ENCODE measurements around the gene RNF11.

The RNF11 gene

DNA sequence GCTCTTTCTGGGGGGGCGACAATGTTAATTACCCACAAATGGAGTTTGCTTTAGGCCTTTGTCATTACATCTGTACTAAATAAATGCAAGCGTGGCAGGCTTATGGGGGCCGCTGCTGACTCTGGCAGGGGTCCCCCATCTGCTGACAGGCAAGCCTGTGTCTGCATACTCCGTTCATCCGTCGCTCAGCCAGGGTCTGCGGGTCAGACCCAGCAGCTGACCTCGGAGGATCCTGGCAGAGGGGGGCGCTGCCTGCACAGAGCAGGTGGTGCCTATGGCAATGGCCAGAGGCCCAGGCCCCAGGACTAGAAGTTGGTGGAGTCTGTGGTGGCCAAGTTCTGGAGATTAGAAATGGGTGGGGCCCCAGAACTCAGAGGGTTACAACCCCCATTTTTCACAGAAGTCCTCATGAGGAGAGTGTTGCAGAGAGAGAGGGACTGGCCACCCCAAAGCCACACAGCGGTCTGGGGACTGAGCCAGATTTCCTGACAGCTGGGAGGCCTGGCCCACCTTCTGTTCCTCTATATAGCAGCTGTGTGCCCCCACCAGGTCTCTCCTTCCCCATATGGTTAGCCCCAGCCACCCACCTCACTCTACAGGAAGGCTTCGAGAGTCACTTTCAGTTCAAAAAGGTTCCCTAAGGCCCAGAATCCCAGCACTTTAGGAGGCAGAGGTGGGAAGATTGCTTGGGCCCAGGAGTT, 63.3 kb downstream of the RNF11 start:
- no peak for DNase-seq

DNA sequence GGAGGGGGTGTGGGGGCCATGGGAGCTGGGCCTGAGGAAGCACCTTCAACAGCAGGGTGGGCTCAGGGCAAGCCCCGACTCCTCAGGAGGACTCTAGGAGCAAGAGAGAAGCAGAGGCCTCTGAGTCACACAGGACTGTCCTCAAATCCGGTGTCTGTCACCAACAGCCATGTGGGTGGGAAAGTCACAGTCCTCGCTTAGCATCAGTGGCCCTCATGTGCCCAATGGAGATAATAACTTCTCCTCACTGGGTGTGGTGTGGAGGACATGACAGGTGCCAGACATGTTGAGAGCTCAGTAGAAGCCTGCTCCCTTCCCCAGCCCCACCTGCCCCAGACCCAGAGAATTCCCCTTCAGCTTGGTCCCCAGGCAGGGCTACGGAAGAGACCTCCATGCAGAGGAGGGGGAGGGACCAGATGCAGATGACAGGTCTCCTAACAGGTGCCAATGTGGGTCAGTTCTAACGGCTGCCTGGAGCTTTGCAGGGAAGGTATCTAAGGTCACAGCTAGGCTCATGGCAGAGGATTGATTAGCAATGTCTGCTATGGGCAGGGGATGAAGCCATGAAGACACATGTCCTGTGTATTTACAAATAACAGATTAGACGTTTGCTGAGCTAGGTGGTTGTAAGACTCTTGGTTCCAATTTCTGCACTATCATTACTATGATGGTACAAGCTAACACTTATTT, 64.1 kb downstream of the RNF11 start:
- no peak for DNase-seq

DNA sequence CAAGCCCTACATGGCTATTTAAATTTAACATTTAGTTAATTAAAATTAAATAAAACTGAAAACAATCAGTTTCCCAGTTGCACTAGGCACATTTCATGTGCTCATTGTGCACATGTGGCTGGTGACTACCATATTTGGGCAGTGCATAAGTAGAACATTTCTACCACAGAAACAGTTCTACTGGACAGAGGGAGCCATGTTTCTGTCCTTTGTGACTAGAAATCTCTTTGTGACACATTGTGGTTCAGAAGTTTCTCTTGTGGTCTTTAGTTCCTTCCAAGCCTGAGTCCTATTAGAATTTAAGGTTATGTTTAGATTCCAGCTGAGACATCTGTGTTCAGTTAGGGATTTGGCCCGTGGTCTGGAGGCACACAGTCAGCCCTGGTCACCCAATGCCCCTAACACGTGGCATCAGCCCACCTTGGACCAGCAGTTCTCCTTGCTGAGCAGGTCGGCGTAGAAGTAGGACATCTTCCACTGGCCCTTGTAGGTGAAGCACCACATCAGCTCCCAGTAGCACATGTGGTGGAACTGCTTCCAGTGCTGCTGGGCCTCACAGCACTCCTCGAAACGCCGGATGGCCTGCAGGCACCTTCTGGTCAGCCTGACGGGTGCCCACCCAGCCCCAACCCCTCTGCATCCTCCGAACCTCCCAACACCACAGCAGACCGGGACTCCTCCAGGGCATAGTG, 65.2 kb downstream of the RNF11 start:
- DNase-seq, result no peak

DNA sequence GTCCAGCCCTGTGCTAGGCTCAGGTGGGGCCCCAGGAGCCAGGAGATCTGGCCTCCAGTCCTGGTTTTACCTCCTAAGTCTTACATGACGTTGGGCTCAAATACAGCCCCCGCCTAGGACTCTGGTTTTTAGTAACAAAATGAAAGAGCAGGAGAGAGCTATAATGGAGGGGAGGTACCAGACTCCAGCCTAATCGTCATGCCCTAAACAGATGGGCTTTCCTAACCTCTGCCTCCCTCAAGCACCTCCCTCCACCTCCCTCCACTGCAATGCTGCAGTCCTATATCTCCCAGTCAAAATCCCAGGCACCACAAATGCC, 65.7 kb downstream of the RNF11 start:
- DNase-seq, result no peak

DNA sequence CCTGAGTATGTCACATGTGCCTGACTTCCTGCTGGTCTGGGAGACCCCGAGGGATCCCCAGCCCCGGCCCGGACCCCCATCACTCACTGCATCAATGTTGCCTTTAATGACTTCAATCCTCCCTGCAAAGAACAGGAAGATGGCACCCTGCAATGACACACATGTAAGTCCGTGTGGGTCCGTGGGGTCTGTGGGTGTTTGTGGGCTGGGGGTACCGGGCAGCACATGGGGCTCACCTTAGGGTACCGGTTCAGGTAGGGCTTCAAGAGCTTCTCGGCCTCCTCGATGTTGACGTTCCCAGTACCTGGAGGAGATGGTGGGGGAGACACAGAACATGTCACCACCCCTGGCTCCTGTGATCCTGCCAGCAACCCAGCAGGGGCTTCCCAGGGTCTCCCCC, 66.2 kb downstream of the RNF11 start:
- DNase-seq, result no peak

DNA sequence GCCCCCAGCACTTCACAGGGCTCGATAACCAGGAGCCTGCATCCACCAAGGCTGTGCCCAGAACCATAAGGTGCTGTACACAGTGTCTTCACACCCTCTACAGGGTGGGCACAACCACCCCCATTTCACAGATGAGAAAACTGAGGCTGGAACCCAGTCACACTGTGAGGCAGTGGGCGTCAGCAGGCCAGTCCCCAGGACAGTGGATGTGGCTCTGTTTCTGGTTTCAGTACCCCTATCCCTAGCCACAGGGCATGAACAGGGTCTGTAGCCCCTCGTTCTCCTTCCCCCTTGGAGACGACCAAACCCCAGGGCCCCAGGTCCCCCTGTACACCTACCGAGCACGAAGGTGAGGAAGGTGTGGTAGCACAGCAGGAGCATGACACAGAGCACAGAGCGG, 66.7 kb downstream of the RNF11 start:
- DNase-seq, result no peak

DNA sequence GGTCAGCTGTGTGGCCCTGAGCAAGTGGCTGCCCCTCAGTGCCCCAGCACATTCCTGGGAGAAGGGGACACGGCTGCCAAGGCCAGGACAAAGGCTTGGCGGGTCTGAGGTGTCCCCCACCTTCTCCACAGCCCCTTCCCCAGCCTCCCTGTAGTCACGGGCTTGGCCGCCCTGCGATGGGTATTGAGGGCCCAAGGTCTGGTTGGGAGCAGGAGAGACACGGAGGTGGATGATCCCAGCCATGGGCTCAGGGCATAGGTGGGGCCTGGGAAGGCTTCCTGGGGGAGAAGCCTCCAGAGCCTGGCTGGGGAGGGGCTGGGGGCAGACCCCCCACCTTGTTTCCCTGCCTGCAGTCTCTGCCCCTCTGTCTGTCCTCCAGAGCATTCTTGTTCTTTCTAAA, 67.2 kb downstream of the RNF11 start:
- DNase-seq, result no peak

DNA sequence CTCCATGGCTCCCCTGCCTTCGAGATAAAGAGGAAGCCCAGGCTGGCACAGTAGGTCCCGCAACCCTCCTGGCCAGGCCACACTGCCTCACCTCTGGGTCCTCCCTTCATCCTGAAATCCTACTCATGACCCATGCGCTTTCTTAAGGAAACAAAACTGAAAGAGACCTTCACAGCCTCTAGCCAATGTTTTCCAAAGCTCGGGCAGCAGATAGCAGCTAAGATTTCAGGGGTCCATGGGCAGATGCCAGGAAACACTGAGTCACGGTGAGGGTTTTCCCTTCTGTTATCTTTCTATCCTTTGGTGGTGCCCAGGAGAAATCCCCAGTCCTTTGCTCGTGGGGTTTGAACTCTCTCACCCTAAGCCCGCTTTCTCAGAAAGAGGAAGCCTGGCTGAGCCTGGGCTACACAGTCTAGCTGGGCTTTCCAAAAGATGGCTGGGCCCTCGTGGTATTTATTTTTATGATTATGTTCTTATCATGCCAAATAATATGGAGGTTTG, 67.7 kb downstream of the RNF11 start:
- DNase-seq, result no peak

DNA sequence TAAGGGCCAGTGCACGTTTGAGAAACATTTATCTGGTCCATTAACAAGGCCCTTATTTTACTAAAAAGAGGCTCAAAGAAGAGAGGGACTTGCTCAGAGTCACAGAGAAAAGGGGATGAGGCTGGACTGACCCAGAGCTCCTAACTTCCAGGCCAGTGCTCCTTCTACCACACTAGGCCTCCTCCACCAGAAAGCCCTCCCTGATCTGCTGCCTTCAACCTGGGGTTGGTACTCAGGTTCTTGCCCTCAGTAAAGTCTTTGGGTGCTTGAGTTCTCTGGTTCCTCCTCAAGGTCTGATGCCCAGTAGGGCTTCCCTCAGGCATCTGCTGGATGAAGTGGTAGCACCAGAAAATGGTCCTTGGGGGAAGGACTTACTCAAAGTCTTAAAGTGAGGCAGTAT, 68.3 kb downstream of the RNF11 start:
- DNase-seq, result no peak

DNA sequence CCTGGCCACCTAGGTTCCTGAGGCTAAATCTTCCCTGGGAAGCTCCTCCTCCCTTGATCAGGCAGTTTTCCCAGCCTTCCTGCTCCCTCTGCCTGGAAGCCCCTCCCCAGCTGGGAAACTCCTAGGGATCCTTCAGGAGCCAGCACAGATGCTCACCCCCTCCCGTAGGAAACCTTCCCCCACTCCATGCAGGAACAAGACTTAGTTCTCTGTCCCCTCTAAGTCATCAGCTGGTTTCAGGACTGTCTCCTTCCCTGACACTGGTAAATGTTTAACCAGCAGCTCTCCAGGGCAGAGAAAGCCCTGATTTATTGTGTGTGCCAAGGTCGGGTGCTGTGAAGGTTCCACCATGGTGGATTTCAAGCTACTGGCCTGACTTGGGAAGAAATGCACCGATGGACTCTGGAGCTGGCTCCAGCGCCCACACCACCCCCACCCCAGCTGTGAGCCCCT, 69.3 kb downstream of the RNF11 start:
- DNase-seq, result no peak

DNA sequence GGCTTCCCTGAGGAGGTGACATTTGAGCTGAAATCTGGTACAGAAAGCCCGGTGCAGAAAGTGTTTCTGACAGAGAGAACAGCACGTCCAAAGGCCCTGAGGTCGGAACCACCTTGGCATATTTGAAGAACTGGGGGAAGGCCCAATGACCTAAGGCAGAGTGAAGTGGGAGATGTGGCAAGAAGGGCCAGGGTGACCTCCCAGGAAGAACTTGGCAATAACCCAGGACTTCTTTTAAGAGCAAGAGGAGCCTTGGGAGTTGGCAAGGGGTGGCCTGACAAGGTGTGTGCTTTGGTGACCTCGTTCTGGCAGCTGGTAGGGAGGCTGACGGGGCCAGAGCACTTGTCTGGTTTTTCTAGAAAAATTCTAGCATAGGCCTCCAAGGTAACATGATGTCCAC, 70.9 kb downstream of the RNF11 start:
- no peak for DNase-seq

DNA sequence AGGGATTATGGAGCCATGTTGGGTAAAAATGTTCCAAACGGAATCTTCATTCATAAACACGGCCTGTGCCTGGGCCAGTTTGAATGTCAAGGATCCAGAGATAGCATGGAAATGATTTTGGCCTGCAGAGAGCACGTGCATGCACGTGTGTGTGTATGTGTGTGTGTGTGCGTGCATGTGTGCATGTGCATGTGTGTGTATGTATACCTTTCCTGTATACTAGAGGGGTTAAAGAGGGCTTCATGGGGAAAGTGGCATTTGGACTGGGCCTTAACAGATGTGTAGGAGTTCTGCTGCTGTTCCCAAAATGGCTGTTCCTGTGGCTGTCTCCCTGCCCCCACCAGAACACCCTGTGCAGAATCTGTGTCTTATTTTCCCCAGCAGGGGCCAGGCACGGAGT, 72.6 kb downstream of the RNF11 start:
- DNase-seq, result no peak

DNA sequence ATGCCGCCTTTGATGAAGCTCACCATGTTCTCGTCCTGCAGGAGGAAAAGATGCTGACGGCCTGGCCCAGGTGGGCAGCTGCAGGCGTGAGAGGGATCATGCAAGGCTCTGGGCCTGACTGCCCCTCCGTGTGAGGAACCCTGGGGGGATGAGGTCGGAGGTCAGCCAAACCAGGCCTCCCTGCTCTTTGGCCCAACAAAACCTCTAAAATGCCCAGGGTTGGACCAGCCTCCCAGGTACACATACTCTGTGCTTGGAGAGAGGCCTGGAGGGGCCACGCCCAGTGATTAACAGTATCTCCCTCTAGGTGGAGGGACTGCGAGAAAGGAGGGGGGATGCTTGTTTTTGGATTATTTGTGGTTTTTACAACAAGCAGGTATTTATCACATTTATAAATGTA, 73.2 kb downstream of the RNF11 start:
- no peak for DNase-seq

DNA sequence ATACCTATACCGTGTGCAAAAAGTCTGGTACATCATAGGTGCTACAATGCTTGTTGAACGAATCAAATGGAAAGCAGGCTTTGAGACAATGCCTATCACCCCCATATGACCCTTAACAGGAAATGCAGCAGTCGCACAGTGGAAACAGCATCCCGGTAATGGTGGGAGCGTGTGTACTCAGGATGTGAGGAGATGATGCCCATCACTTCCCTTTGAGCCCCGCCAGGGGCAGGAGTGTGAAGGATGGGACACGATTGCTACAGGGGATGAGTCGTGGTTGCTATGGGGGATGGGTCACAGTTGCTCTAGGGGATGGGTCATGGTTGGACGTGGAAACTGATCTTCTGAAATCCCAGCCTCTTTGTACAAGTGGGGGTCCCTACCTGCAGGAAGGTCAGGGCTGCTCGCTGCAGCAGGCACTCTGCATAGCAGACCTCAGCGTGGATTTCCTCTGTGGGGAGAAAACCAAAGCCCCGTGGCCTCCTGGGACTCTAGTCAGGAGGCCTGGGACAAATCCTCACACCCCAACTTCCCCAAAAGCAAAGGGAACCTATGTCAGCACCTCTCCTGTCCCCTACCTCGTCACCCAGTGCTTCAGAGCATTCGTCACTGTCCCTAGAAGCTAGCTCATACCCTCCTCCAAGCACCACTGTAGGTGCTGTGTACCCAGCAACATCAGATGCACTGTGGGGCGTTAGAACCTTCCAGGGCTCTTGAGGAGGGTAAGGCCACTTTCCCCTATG, 75.0 kb downstream of the RNF11 start:
- no peak for DNase-seq

DNA sequence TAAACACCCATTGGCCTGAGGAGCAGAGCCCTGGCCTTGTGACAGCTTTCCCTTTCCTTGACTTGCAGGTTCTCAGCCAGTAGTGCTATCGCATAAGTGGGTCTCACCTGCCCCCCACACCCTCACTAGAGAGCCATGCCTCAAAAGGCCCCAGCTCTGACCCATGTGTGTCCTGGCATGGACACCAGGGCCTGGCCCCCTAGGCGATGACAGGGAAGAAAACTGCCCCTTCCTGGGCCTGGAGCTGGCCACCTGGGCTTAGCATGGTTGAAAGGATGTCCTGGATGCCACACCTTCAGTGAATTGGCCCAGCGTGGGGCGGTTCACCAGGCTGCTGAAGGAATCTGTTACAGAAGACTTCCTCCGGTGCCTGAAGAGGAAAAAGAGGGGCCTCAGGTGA, 75.8 kb downstream of the RNF11 start:
- DNase-seq, result no peak

DNA sequence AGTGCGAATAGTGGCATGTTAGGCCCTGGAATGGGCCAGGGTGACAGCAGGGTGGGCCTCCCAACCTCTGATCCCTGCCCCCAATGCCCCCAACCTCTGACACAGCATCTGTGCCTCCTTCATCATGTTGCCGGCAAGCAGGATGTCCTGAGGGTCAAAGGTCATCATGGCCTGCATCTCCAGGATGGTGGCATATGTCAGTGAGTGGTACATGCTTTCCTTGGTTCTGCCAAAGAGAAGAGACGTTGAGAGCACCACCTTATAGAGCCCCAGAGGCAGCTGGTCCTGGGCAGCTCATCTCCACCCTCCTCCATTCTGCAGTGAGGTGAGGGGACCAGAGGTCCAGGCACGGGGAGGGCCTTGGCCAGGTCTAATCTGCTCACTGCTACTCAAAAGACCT, 76.6 kb downstream of the RNF11 start:
- DNase-seq, result no peak

DNA sequence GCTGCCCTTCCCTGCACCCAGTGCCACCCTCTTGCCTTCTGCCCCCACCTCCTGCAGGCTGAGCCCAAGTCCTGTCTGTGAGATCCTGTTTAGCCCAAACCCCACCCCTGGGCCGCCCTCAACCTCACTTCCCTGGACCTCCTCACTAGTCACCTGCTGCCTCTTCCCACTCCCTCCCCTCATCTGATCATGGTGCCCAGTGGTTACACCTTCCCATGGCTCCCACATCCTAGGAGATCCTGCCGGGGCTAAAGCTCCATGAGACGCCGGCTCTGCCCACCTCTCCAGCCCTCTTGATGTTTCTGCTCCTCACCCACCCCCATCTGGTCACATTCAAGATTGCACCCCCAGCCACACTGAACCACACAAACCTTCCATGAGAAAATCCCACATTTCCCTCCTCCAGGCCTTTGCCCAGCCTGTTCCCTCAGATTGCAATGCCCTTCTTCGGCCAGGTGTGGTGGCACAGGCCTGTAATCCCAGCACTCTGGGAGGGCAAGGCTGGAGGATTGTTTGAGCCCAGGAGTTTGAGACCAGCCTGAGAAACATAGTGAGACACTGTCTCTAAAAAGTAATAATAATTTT, 77.3 kb downstream of the RNF11 start:
- DNase-seq, result no peak

DNA sequence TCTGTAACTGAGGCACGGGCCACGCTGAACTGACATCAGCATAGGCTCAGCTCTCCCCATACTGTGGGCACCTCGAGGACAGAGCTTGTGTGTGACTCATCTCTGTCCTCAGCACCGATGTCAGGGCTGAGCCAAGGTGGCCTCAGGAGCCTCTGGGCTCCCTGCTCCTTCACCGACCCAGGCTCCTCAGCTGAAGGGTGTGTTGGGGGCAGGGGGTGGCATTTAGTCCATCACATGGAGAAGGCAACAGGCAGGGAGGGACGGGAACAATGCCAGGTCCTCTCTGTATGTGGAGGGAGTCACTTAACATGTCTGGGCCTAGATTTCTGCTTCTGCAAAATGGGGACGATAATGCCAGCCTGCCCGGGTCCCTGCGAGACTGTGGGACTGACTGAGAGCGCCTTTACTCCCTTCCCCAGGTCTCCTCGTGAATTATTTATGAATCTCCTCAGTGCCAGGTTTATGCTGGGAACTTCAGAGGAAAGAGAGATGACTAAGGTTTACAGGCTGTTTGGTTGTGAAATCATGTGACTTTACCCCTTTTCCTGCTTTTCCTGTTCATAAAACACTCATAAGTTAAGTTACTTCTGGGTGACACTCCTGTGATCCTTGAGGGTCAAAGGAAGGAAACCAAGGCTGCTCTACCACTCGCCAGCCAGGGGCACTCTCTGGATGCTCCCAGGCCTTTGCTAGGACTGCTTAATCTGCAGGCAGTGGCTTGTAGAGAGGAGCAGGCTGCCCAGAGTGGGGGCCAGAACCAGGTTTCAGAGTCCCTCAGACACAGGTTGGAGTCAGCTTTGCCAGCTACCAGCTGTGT, 78.1 kb downstream of the RNF11 start:
- DNase-seq, result no peak

DNA sequence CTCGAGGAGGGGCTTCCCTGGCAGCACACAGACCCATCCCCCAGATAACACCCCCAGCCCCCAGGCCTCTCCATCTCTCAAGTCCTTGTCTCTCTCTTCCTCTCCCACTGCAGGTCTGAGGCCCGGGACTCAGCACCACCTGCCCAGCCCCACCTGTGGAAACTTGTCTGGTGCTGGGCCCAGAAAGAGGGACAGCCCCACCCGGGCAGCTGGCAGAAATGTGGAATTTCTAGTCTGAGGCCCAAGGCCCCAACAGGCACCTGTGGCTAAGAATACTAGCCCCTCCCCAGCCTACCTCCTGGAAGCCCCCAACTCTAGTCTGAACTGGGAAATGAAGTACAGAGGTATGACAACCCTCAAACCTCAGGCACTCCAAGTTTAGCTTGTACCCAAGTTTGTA, 78.9 kb downstream of the RNF11 start:
- no peak for DNase-seq

DNA sequence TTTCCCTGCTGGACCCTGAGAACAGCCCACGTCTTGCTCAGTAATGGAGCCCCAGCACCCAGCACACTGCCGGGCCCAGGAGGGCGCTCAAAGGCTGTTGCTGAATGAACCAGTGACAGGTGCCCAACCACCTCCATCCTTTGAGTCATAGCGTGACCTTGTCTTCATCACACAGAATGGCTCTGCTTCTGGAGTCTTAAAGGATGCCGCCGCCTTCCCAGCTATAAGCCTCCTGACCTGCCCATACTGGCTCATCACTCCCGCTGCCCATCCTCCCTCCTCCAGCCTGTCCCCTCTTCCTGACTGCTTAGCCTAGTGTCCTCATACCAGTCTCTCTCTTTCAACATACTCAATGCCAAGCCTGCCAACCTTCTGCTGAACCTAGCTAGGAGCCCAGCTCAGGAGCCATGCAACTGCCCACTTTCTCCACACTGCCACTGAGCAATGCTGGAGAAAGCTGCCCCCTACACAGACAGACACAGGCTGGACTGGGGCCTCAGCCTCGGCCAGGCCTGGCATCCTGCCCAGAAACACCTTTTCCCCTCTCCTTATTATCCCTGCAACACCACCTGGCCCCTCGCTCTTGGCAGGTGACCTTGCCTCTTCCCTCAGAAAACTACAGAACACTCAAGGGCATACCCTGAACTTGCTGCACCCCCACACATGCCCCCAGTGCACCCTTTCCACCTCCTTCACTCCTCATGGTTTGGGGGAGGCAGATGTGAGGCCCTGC, 80.2 kb downstream of the RNF11 start:
- DNase-seq, result no peak

DNA sequence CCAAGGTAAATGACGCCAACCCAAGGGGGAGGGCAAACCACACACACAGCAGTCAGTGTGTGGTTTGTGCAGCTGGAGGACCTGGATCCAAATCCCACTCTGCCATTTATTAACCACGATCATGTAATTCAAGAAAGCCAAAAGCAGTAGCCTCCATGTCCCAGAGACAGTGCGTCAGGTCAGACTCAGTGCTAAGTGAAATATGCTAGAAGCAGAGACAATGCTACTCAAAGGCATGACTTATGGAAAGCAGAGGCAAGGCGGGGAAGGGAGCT, 80.7 kb downstream of the RNF11 start:
- no peak for DNase-seq

DNA sequence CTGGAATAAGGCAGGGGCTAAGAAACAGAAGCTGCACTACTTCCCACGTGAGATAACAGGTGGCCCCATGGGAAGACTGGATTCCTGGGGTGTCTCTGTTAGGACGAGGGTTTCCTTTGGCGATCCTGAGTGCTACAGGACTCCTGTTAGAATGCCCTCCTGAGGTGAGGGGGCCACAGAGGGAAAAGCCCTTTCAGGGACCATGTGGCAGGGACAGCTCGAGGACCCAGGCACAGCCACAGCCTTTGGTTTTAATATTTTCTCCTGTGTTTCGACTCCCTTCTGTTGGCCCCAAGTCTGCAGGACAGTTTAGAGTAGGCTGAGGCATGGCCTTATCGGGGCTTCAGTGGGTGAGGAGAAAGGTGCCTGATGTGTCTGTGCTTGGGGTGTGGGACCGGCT, 81.7 kb downstream of the RNF11 start:
- DNase-seq, result no peak

Data from NCI-H1694 (cell line).